HG03135 (cell line): ENCODE measurements around the gene TPMT.

Source experiments
- ATAC-seq: cut with Tn5 transposase; IDR thresholded peaks from one replicate; pipeline ENCODE4 v1.9.1; 2021; ENCODE audit warnings: mild to moderate bottlenecking, moderate library complexity; ENCODE audit not compliant: unreplicated experiment

Gene TPMT

GRCh38 chr6:18117136-18117535 is 37.7 kb downstream of the TPMT start:
- ATAC-seq = no peak

- ATAC-seq = no peak
Observed at GRCh38 chr6:18115356-18115755, 39.5 kb downstream of the TPMT start.

- ATAC-seq = no peak
Observed at GRCh38 chr6:18110162-18110561, 44.7 kb downstream of the TPMT start.

- no peak for ATAC-seq
Observed at GRCh38 chr6:18107061-18107460, 47.8 kb downstream of the TPMT start.

- ATAC-seq = no peak
Observed at GRCh38 chr6:18102783-18103509, 51.9 kb downstream of the TPMT start.

GRCh38 chr6:18101873-18102272 is 53.0 kb downstream of the TPMT start:
- no peak for ATAC-seq

GRCh38 chr6:18101271-18101670 is 53.6 kb downstream of the TPMT start:
- ATAC-seq = no peak

- no peak for ATAC-seq
Observed at GRCh38 chr6:18100296-18100695, 54.6 kb downstream of the TPMT start.

GRCh38 chr6:18099511-18099910 is 55.4 kb downstream of the TPMT start:
- no peak for ATAC-seq

GRCh38 chr6:18096423-18096822 is 58.5 kb downstream of the TPMT start:
- no peak for ATAC-seq

GRCh38 chr6:18091382-18091781 is 63.5 kb downstream of the TPMT start:
- no peak for ATAC-seq

- no peak for ATAC-seq
Observed at GRCh38 chr6:18090349-18090786, 64.5 kb downstream of the TPMT start.

- ATAC-seq = no peak
Observed at GRCh38 chr6:18088419-18089296, 66.2 kb downstream of the TPMT start.

GRCh38 chr6:18087396-18088165 is 67.3 kb downstream of the TPMT start:
- no peak for ATAC-seq

GRCh38 chr6:18081025-18081668 is 73.7 kb downstream of the TPMT start:
- no peak for ATAC-seq

- ATAC-seq = no peak
Observed at GRCh38 chr6:18080544-18080943, 74.3 kb downstream of the TPMT start.

- ATAC-seq = no peak
Observed at GRCh38 chr6:18078866-18079265, 76.0 kb downstream of the TPMT start.
